Effector memory CD8-positive, alpha-beta T cell (primary cell): ENCODE measurements around the gene MTOR.

ENCODE experiments used
- ATAC-seq: fragments of 150-1000 bp; cut with Tn5 transposase; replicated peaks from 2 replicates; pipeline ENCODE4 v1.10.0; 2021; ENCODE audit warnings: mild to moderate bottlenecking, moderate library complexity
- DNase-seq, 3 experiments: peaks; one replicate each; pipeline ENCODE4 v3.0.0; 2021
- H3K27ac Mint-ChIP-seq, 2 donors: one replicate each; pipeline ENCODE4 v1.8.0; 2022; ENCODE audit warnings: mild to moderate bottlenecking in 2 of 2, mixed read lengths in 2 of 2, moderate library complexity in 2 of 2
- H3K27me3 Mint-ChIP-seq, 2 donors: one replicate each; pipeline ENCODE4 v1.8.0; 2022; ENCODE audit warnings: mixed read lengths in 2 of 2
- H3K36me3 Mint-ChIP-seq: one replicate; pipeline ENCODE4 v1.8.0; 2022; ENCODE audit warnings: mild to moderate bottlenecking, moderate library complexity, mixed read lengths; ENCODE audit not compliant: insufficient read depth
- H3K4me1 Mint-ChIP-seq, 2 donors: one replicate each; pipeline ENCODE4 v1.8.0; 2022; ENCODE audit warnings: low read depth in 2 of 2, mixed read lengths in 2 of 2
- H3K4me3 Mint-ChIP-seq, 2 donors: one replicate each; pipeline ENCODE4 v1.8.0; 2022; ENCODE audit warnings: mild to moderate bottlenecking in 2 of 2, mixed read lengths in 2 of 2, moderate library complexity in 2 of 2
- H3K9me3 Mint-ChIP-seq, 2 donors: one replicate each; pipeline ENCODE4 v1.8.0; 2022; ENCODE audit warnings: mixed read lengths in 2 of 2

The MTOR gene

DNA sequence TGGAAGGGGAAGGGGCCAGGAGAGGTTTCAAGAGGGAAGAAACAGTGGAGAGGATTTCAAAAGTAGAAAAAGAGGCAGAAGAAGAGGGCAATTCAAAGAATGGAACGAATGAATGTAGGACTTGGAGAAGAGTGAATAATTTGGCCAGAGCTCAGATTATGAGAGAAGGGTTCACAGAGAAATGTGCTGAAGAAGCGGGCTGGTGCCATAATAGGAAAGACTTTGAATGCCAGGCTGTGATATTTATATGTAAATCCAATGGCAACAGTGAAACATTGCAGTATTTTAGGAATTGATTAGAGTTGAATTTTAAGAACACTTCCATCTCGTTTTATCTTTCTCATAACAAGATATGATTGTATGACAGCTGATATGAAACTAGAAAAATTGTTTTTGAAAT is 109.2 kb downstream of the MTOR start:
- Mint-ChIP-seq H3K27ac (no peak overlapping the region), H3K4me3 (no peak overlapping the region), H3K27me3 (no peaks in the 10 kb centered on the region), H3K4me1 (peaks cover 0 to 4% of the 10 kb centered on the region in 2 donors), H3K36me3 (peaks cover 57% of the 10 kb centered on the region), H3K9me3 (no peaks in the 10 kb centered on the region)
- DNase-seq (no peak), ATAC-seq (no peak)

DNA sequence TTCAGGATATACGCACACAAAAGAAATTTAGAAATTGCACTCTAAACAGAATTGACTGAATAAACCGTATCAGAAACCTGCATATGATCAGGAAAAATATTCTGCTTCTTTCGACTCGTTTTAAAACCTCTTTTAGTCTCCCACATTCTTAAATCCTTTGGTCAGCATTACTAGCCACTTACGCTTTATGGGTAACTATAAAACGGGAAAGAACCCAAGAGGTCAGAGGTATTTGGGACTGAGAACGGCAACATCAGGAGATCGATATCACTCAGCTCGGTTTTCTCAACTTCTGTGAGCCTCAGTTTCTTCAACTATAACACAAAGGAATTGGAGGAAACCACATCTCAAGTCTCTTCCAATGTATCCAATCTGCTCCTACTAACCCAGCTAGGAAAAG is 109.6 kb downstream of the MTOR start:
- H3K4me1 Mint-ChIP-seq: peaks cover 0 to 4% of the 10 kb centered on the region in 2 donors
- no peaks in the 10 kb centered on the region for H3K27me3 Mint-ChIP-seq
- H3K9me3 Mint-ChIP-seq: no peaks in the 10 kb centered on the region
- H3K4me3 Mint-ChIP-seq: no peak overlapping the region
- H3K27ac Mint-ChIP-seq: no peak overlapping the region
- DNase-seq: no peak
- H3K36me3 Mint-ChIP-seq: peaks cover 59% of the 10 kb centered on the region
- no peak for ATAC-seq

- DNase-seq (no peak), ATAC-seq (no peak)
- H3K9me3 Mint-ChIP-seq: no peaks in the 10 kb centered on the region
- no peak overlapping the region for H3K4me3 Mint-ChIP-seq
- peaks cover 56% of the 10 kb centered on the region for H3K36me3 Mint-ChIP-seq
- H3K4me1 Mint-ChIP-seq: peaks cover 0 to 4% of the 10 kb centered on the region in 2 donors
- no peaks in the 10 kb centered on the region for H3K27me3 Mint-ChIP-seq
- H3K27ac Mint-ChIP-seq: peak overlapping the region in 1 of 2 donors; percentile 42
These were observed 110.3 kb downstream of the MTOR start for GRCh38 chr1:11151826-11152612.

- peaks cover 50% of the 10 kb centered on the region for H3K36me3 Mint-ChIP-seq
- no peaks in the 10 kb centered on the region for H3K4me1 Mint-ChIP-seq
- H3K27me3 Mint-ChIP-seq: no peaks in the 10 kb centered on the region
- ATAC-seq (no peak), DNase-seq (no peak)
- no peaks in the 10 kb centered on the region for H3K9me3 Mint-ChIP-seq
- no peak overlapping the region for H3K27ac Mint-ChIP-seq
- no peak overlapping the region for H3K4me3 Mint-ChIP-seq
These were observed 111.2 kb downstream of the MTOR start for GRCh38 chr1:11151114-11151513.

GRCh38 chr1:11150326-11150725 is 112.0 kb downstream of the MTOR start:
- Mint-ChIP-seq H3K9me3 (no peaks in the 10 kb centered on the region), H3K36me3 (peaks cover 52% of the 10 kb centered on the region), H3K27me3 (no peaks in the 10 kb centered on the region), H3K27ac (peak overlapping the region in 1 of 2 donors; percentile 70), H3K4me1 (no peaks in the 10 kb centered on the region), H3K4me3 (no peak overlapping the region)
- no peak for ATAC-seq
- no peak for DNase-seq

DNA sequence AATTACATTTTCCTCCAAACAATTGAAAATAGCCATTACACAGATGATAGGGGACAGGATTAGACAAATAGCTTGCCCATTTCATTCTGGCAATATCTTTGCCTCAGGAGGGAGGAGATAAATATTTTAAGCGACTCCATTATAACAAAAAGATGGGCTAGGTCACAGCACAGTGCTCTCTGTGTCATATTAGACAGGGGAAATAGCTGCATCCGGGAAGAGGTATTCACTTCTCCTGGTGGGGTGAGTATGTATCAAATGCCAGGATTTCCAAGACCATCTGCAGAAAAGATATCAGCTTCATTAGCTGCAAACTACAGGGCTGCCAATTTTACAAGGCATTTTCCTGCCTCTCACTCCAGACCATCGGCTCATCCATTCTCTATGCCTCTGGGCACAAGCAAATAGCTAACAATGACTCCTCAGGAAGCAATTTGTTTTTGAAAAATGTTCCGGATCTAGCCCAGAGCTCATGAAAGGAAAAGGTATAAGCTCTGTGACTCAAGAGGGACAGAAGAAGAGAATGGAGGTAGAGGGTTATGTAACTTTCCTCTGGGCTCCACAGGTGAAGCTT is 115.1 kb downstream of the MTOR start:
- ATAC-seq (no peak), DNase-seq (no peak)
- H3K27ac Mint-ChIP-seq: no peak overlapping the region
- peaks cover 69% of the 10 kb centered on the region for H3K36me3 Mint-ChIP-seq
- no peaks in the 10 kb centered on the region for H3K27me3 Mint-ChIP-seq
- H3K9me3 Mint-ChIP-seq: no peaks in the 10 kb centered on the region
- H3K4me3 Mint-ChIP-seq: no peak overlapping the region
- H3K4me1 Mint-ChIP-seq: no peaks in the 10 kb centered on the region

- peaks cover 70% of the 10 kb centered on the region for H3K36me3 Mint-ChIP-seq
- no peak for ATAC-seq
These were observed 116.6 kb downstream of the MTOR start for GRCh38 chr1:11145741-11146140.

GRCh38 chr1:11144570-11145256 is 117.6 kb downstream of the MTOR start:
- ATAC-seq: no peak
- Mint-ChIP-seq H3K36me3 (peaks cover 71% of the 10 kb centered on the region), H3K4me3 (no peak overlapping the region), H3K27me3 (no peaks in the 10 kb centered on the region), H3K9me3 (no peaks in the 10 kb centered on the region), H3K27ac (no peak overlapping the region), H3K4me1 (no peaks in the 10 kb centered on the region)
- DNase-seq: no peak

More at GRCh38 chr1:11145741-11146140, 116.6 kb downstream of the MTOR start:
- no peaks in the 10 kb centered on the region for H3K9me3 Mint-ChIP-seq
- no peaks in the 10 kb centered on the region for H3K4me1 Mint-ChIP-seq
- H3K4me3 Mint-ChIP-seq: no peak overlapping the region
- no peak overlapping the region for H3K27ac Mint-ChIP-seq
- DNase-seq: no peak
- no peaks in the 10 kb centered on the region for H3K27me3 Mint-ChIP-seq

- Mint-ChIP-seq H3K27me3 (no peaks in the 10 kb centered on the region), H3K9me3 (no peaks in the 10 kb centered on the region), H3K36me3 (peaks cover 66% of the 10 kb centered on the region), H3K4me1 (no peaks in the 10 kb centered on the region), H3K27ac (no peak overlapping the region), H3K4me3 (no peak overlapping the region)
- ATAC-seq (no peak), DNase-seq (no peak)
These were observed 118.4 kb downstream of the MTOR start for GRCh38 chr1:11143907-11144306.

DNA sequence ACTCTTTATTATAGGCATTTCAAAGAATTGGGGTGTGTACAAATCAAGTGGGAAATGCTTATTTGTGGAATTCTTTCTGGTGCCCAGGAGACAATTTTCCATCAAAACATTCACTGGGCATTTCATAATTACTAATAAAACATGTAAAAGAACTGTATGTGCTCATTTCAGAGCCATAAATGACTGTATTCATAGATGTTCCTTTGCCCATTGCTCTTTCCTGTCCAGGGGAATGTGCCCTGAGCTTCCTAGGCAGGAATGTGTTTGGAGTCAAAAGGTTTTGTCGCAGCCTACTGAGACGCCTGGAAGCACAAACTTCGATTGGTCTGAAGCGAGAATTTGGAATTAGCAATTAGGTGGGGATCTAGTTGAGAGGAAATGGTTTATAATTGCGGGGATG is 119.0 kb downstream of the MTOR start:
- peaks cover 61% of the 10 kb centered on the region for H3K36me3 Mint-ChIP-seq
- no peaks in the 10 kb centered on the region for H3K4me1 Mint-ChIP-seq
- no peaks in the 10 kb centered on the region for H3K27me3 Mint-ChIP-seq
- DNase-seq: no peak
- ATAC-seq: no peak
- no peak overlapping the region for H3K4me3 Mint-ChIP-seq
- no peaks in the 10 kb centered on the region for H3K9me3 Mint-ChIP-seq
- H3K27ac Mint-ChIP-seq: peak overlapping the region in 1 of 2 donors; percentile 17

DNA sequence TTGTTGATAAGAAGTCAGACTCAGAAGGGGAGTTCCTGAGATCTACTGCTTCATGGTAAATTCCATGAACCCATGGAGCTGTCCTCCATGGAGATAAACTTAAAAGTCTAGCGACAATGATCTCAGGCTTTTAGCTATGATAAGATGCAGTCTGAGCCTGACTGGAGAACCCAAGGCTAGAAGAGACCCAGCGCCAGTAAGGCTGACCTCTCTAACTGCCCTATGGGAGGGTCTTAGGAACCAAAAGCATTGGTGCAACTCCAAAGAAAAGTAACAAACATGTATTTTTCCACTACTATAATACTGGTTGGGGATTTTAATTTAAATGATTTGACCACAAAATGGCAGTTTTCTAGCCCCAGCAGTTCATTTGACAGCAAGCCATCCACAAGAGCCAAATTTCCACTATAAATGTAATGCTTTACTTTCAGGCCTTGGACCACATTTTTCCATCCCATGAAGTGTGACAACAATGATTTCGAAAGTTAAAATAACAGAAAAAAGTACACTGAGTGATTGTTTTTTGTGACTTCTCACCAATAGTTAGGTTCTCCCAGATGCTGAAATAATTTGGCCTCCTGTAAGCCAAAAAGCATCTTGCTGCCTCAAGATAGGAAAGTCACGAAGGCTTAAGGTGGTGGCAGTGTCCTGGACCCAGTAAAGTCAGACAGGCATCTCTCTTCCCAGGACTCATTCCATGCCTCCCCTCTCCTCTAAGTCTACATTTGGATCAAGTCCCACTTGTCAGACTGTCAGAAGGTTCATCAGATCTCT is 119.5 kb downstream of the MTOR start:
- Mint-ChIP-seq H3K27me3 (no peaks in the 10 kb centered on the region), H3K4me3 (no peak overlapping the region), H3K27ac (peak overlapping the region in 1 of 2 donors; percentile 17), H3K9me3 (no peaks in the 10 kb centered on the region), H3K36me3 (peaks cover 57% of the 10 kb centered on the region), H3K4me1 (no peaks in the 10 kb centered on the region)
- no peak for DNase-seq
- ATAC-seq: no peak

DNA sequence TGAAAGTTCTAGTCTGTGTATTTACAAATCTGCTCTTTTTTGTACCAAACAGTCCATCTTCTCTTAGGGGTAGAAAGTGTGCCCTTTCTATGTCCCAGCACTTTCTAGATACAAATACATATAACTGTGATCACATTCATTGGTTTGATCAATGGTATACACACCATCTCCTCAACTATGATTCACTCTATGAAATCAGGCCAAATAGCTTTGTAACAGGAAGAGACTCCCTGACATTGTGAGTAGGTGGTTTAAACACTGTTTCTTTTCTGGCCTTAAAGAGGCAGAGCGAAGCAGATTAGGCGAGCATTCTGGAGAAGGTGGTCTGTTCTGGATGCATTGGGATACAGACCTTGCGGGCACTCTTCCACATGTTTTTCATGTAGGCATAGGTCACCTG is 123.4 kb downstream of the MTOR start:
- DNase-seq (no peak), ATAC-seq (no peak)
- Mint-ChIP-seq H3K27ac (peak overlapping the region in 1 of 2 donors; percentile 79), H3K36me3 (peaks cover 58% of the 10 kb centered on the region), H3K9me3 (no peaks in the 10 kb centered on the region), H3K27me3 (no peaks in the 10 kb centered on the region), H3K4me1 (no peaks in the 10 kb centered on the region), H3K4me3 (no peak overlapping the region)

GRCh38 chr1:11138029-11138428 is 124.3 kb downstream of the MTOR start:
- DNase-seq: no peak
- H3K36me3 Mint-ChIP-seq: peaks cover 53% of the 10 kb centered on the region
- H3K27me3 Mint-ChIP-seq: no peaks in the 10 kb centered on the region
- H3K4me3 Mint-ChIP-seq: no peak overlapping the region
- no peaks in the 10 kb centered on the region for H3K9me3 Mint-ChIP-seq
- no peaks in the 10 kb centered on the region for H3K4me1 Mint-ChIP-seq
- peak overlapping the region in 1 of 2 donors; percentile 79 for H3K27ac Mint-ChIP-seq
- ATAC-seq: no peak
